Endothelial cell of umbilical vein (primary cell): ENCODE results near the gene ITGB2. TPM values are rescaled to one million over a fixed set of nuclear protein-coding genes. Genes with fewer than 3 reads are reported as not detected.

ENCODE experiments used
- BruUV-seq: library from RNA; stranded (reverse); fragments of 400-500 nt; replicated peaks from 2 replicates; lab custom pipeline; 2021; lab: Mats Ljungman, UMichigan
- CTCF ChIA-PET: fragments of 300-600, 350-600 bp; sonication (Branson Sonifier 250); formaldehyde crosslinking; loops from one replicate; lab custom pipeline; 2021; ENCODE audit warnings: antibody characterized with exemption, inconsistent platforms; lab: Charles Lee
- POLR2A ChIA-PET: fragments of 300-600, 350-600 bp; sonication (Branson Sonifier 250); formaldehyde crosslinking; loops from one replicate; lab custom pipeline; 2021; ENCODE audit warnings: antibody characterized with exemption, inconsistent platforms; lab: Charles Lee
- DNase-seq: peaks from one replicate; pipeline ENCODE4 v3.0.0-alpha.2; 2011; ENCODE audit warnings: low read depth, low spot score
- FAIRE-seq: peaks from 2 replicates; lab custom pipeline; 2011; peaks lifted over from hg19 to GRCh38; lab: Jason Lieb, UNC
- H2AFZ ChIP-seq: 2 replicates; pipeline ENCODE4 v1.6.0; 2012; ENCODE audit warnings: low read depth, low read length, control low read depth, inconsistent platforms
- H3K27ac ChIP-seq: 2 replicates; pipeline ENCODE4 v1.5.1; 2011; ENCODE audit warnings: low read depth, mild to moderate bottlenecking, control low read depth, low read length, moderate library complexity; ENCODE audit not compliant: insufficient read depth
- H3K27me3 ChIP-seq, 2 experiments: 2 replicates each; pipeline versions ENCODE4 v1.6.0 to v1.6.1; 2011; ENCODE audit warnings: low read length in 2 of 2, mixed read lengths in 1 of 2; ENCODE audit not compliant: control insufficient read depth in 2 of 2, insufficient read depth in 2 of 2
- H3K36me3 ChIP-seq, 2 experiments: 2 replicates in 1 of 2; 3 replicates in 1 of 2; pipeline ENCODE4 v1.5.1; 2011; ENCODE audit warnings: low read length in 2 of 2, mild to moderate bottlenecking in 1 of 2, moderate library complexity in 1 of 2; ENCODE audit not compliant: control insufficient read depth in 2 of 2, insufficient read depth in 2 of 2; ENCODE audit errors: extremely low read depth in 1 of 2
- H3K4me1 ChIP-seq: 3 replicates; pipeline ENCODE4 v1.5.1; 2011; ENCODE audit warnings: mild to moderate bottlenecking, low read length; ENCODE audit not compliant: control insufficient read depth, insufficient read depth; ENCODE audit errors: extremely low read depth
- H3K4me2 ChIP-seq: 2 replicates; pipeline ENCODE4 v1.6.1; 2011; ENCODE audit warnings: low read length, control low read depth, mixed read lengths; ENCODE audit not compliant: insufficient read depth
- H3K4me3 ChIP-seq, 3 experiments: fragments of 200-600 bp in 1 of 3; sonication (generic), shearing (Covaris generic) in 1 of 3; replicated peaks in 1 of 3; 2 replicates each; pipeline ENCODE4 v1.5.1; 2011 to 2016; ENCODE audit warnings: control low read depth in 3 of 3, low read length in 3 of 3, mild to moderate bottlenecking in 2 of 3, inconsistent platforms in 1 of 3, low read depth in 1 of 3, moderate library complexity in 1 of 3; ENCODE audit not compliant: insufficient read depth in 1 of 3
- H3K79me2 ChIP-seq: 2 replicates; pipeline ENCODE4 v1.6.0; 2012; ENCODE audit warnings: low read length, inconsistent platforms; ENCODE audit not compliant: control insufficient read depth, insufficient read depth
- H3K9ac ChIP-seq: replicated peaks from 2 replicates; pipeline ENCODE3; 2011; ENCODE audit warnings: low read length, control low read depth; ENCODE audit not compliant: insufficient read depth; ENCODE audit errors: extremely low read depth
- H3K9me1 ChIP-seq: replicated peaks from 3 replicates; pipeline ENCODE4 v1.6.0; 2011; ENCODE audit warnings: mild to moderate bottlenecking, low read length; ENCODE audit not compliant: control insufficient read depth, insufficient read depth; ENCODE audit errors: extremely low read depth
- H3K9me3 ChIP-seq: replicated peaks from 2 replicates; pipeline ENCODE4 v1.5.1; 2012; ENCODE audit warnings: low read length, inconsistent platforms; ENCODE audit not compliant: control insufficient read depth, insufficient read depth
- H4K20me1 ChIP-seq: replicated peaks from 2 replicates; pipeline ENCODE3; 2011; ENCODE audit warnings: mild to moderate bottlenecking, low read length; ENCODE audit not compliant: control insufficient read depth, insufficient read depth; ENCODE audit errors: extremely low read depth
- EZH2 ChIP-seq: IDR thresholded peaks from 2 replicates; pipeline ENCODE4 v1.6.1; 2012; ENCODE audit warnings: borderline replicate concordance, low read depth, mild to moderate bottlenecking, moderate library complexity, low read length, inconsistent platforms; ENCODE audit not compliant: severe bottlenecking
- FOS ChIP-seq: IDR thresholded peaks from 2 replicates; pipeline ENCODE4 v1.6.1; 2011; ENCODE audit warnings: mild to moderate bottlenecking, low read length, moderate library complexity, borderline replicate concordance; ENCODE audit not compliant: insufficient read depth
- GATA2 ChIP-seq: IDR thresholded peaks from 2 replicates; pipeline ENCODE4 v1.7.0; 2011; ENCODE audit warnings: low read depth, mild to moderate bottlenecking, moderate library complexity, mixed read lengths, low read length; ENCODE audit not compliant: insufficient read length, insufficient read depth
- JUN ChIP-seq: IDR thresholded peaks from 2 replicates; pipeline ENCODE4 v1.6.1; 2011; ENCODE audit warnings: borderline replicate concordance, low read depth; ENCODE audit not compliant: insufficient read length, insufficient read depth
- MYC ChIP-seq: IDR thresholded peaks from one replicate; pipeline ENCODE4 v1.6.1; 2011; ENCODE audit warnings: mild to moderate bottlenecking, low read depth, low read length
- POLR2A ChIP-seq: IDR thresholded peaks from 2 replicates; pipeline ENCODE4 v1.6.1; 2012; ENCODE audit warnings: low read depth, mild to moderate bottlenecking, control low read depth, low read length
- POLR2AphosphoS5 ChIP-seq: IDR thresholded peaks from 2 replicates; pipeline ENCODE4 v1.6.1; 2012; ENCODE audit warnings: low read depth, mild to moderate bottlenecking, control low read depth, low read length, moderate library complexity; ENCODE audit not compliant: insufficient read depth
- dilution Hi-C: fragments of 300-500 bp; cut with MboI; formaldehyde crosslinking; loops from one replicate; pipeline ENCODE4 v1.15.0; 2019; ENCODE audit warnings: low sequenced_read_pairs; ENCODE audit not compliant: extremely low pct_ligation_motif_present
- intact Hi-C: fragments of 100-400 bp; cut with micrococcal nuclease; formaldehyde crosslinking; loops from one replicate; pipeline ENCODE4 v1.10.0; 2022
- polyA plus RNA-seq, 4 experiments: library from polyadenylated mRNA; depleted of rRNA in 3 of 4; stranded (reverse) in 3 of 4; unstranded in 1 of 4; fragments of >200 nt; gene quantifications; 2 replicates each; pipeline versions ENCODE4 v1.2.1 to v1.2.3, GENCODE V29; 2011 to 2012; ENCODE audit warnings: missing spikeins in 1 of 4
- total RNA-seq: library from RNA; stranded (reverse); gene quantifications from 2 replicates; pipeline ENCODE4 v1.2.3, GENCODE V29; 2021
- TF ChIP-seq, protein P1 (sequence below): IDR thresholded peaks from 2 replicates; pipeline ENCODE4 v1.6.1; 2011; ENCODE audit not compliant: insufficient read depth, insufficient read length
- TF ChIP-seq, protein P2 (sequence below), 2 donors: IDR thresholded peaks; 1 replicate in 1 of 2; 2 replicates in 1 of 2; pipeline ENCODE4 v1.5.1; 2011; ENCODE audit warnings: low read length in 2 of 2, mild to moderate bottlenecking in 2 of 2, moderate library complexity in 2 of 2, control low read depth in 1 of 2, inconsistent platforms in 1 of 2, low read depth in 1 of 2; ENCODE audit not compliant: insufficient read depth in 1 of 2; ENCODE audit errors: extremely low read depth in 1 of 2

Gene ITGB2
- total and polyA plus RNA-seq, 2 donors (not counting 3 experiments of a cell fraction or from before 2014, with no cell fraction given), result 0.39 to 0.91 TPM

DNA sequence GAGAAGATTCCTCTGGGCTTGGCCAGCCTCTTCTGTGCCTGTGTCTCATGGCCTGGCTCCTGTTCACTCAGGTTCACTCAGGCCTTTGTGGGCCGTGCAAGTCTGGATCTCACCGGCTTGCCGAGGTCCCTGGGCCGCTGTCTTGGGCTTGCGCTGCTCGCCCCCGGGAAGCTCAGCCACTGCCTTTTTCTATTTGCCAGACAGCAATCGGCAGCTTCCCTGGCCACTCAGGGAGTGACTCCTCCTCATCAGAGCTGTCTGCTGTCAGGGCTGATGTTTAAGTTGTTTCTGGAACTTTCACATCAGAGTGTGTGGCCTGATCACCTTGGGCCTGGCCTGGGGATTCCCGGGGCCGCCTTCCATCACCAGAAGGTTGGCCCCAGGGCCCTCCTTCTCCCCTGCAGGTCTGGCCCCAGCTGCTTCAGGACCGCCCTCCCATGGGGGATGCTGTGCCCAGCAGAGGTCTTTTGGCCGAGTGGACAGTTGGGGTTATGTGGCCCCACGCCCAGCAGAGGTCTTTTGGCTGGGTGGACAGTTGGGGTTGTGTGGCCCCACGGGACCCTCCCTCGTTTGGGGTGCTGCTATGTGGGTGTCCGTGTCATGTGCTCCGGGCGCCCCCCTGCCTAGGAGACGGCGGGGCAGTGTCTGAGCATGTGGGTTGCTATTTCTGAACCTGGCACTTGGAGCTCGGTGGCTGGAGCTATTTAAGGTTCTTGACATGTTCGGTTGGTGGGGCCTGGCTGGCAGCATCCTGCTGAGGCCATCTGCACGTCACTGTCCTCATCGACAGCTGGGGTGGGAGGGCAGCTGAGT, 31.6 kb upstream of the ITGB2 start:
- H3K27ac ChIP-seq, result no peak overlapping the region
- CTCF ChIA-PET, result interaction anchor here (1.3 to 10.8 kb wide), 4 partner anchors 176 to 188 kb away, joined by 3 to 219 read pairs (median 16); no protein-coding TSS in a partner anchor
- DNase-seq (no peak), FAIRE-seq (no peak)
- TF ChIP-seq POLR2AphosphoS5 (no peak), FOS (no peak), POLR2A (no peak), EZH2 (no peak), MYC (no peak), JUN (no peak), GATA2 (no peak)
- TF ChIP-seq, protein P1, sequence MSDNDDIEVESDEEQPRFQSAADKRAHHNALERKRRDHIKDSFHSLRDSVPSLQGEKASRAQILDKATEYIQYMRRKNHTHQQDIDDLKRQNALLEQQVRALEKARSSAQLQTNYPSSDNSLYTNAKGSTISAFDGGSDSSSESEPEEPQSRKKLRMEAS, result no peak
- TF ChIP-seq, protein P2, sequence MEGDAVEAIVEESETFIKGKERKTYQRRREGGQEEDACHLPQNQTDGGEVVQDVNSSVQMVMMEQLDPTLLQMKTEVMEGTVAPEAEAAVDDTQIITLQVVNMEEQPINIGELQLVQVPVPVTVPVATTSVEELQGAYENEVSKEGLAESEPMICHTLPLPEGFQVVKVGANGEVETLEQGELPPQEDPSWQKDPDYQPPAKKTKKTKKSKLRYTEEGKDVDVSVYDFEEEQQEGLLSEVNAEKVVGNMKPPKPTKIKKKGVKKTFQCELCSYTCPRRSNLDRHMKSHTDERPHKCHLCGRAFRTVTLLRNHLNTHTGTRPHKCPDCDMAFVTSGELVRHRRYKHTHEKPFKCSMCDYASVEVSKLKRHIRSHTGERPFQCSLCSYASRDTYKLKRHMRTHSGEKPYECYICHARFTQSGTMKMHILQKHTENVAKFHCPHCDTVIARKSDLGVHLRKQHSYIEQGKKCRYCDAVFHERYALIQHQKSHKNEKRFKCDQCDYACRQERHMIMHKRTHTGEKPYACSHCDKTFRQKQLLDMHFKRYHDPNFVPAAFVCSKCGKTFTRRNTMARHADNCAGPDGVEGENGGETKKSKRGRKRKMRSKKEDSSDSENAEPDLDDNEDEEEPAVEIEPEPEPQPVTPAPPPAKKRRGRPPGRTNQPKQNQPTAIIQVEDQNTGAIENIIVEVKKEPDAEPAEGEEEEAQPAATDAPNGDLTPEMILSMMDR (IDR thresholded peaks at IDR 0.05; ENCODE audit: extremely low read depth in 1 of 2, insufficient read depth in 1 of 2, low read depth in 1 of 2, low read length in 2 of 2), result no peak
- peaks cover 2% of the 10 kb centered on the region for H3K4me1 ChIP-seq
- no peak overlapping the region for H2AFZ ChIP-seq
- peaks cover 6 to 14% of the 10 kb centered on the region in 2 experiments for H3K36me3 ChIP-seq
- H3K4me3 ChIP-seq, result no peak overlapping the region
- H3K27me3 ChIP-seq, result no peaks in the 10 kb centered on the region
- H4K20me1 ChIP-seq, result no peaks in the 10 kb centered on the region
- intact Hi-C loops (no loop called here), dilution Hi-C loops (no loop called here)
- peaks cover 63% of the 10 kb centered on the region for H3K79me2 ChIP-seq
- no peak overlapping the region for H3K9ac ChIP-seq
- H3K9me1 ChIP-seq, result no peaks in the 10 kb centered on the region
- POLR2A ChIA-PET, result no interaction called here
- no peak overlapping the region for H3K4me2 ChIP-seq
- no TSS peak for BruUV-seq
- H3K9me3 ChIP-seq, result no peaks in the 10 kb centered on the region
